ENCODE measurements around the gene TBCD.

The TBCD gene

GRCh38 chr17:82812058-82812457 is 60.2 kb downstream of the TBCD start:
- no peak for FAIRE-seq

- no peak for FAIRE-seq
Observed at GRCh38 chr17:82812601-82813000, 60.7 kb downstream of the TBCD start.

- no peak for FAIRE-seq
Observed at GRCh38 chr17:82813299-82814051, 61.6 kb downstream of the TBCD start.

- FAIRE-seq = no peak
Observed at GRCh38 chr17:82814834-82815233, 63.0 kb downstream of the TBCD start.

GRCh38 chr17:82815354-82815753 is 63.5 kb downstream of the TBCD start:
- FAIRE-seq = no peak

- no peak for FAIRE-seq
Observed at GRCh38 chr17:82815790-82816305, 64.0 kb downstream of the TBCD start.

- FAIRE-seq = no peak
Observed at GRCh38 chr17:82816358-82816757, 64.5 kb downstream of the TBCD start.

- no peak for FAIRE-seq
Observed at GRCh38 chr17:82817947-82818346, 66.1 kb downstream of the TBCD start.

- FAIRE-seq = no peak
Observed at GRCh38 chr17:82820278-82821251, 68.7 kb downstream of the TBCD start.

- no peak for FAIRE-seq
Observed at GRCh38 chr17:82821554-82821953, 69.7 kb downstream of the TBCD start.

- FAIRE-seq = no peak
Observed at GRCh38 chr17:82822281-82822680, 70.4 kb downstream of the TBCD start.

GRCh38 chr17:82823004-82823403 is 71.1 kb downstream of the TBCD start:
- no peak for FAIRE-seq

- FAIRE-seq = no peak
Observed at GRCh38 chr17:82825540-82826124, 73.8 kb downstream of the TBCD start.

- FAIRE-seq = no peak
Observed at GRCh38 chr17:82826211-82826610, 74.3 kb downstream of the TBCD start.

GRCh38 chr17:82826956-82827355 is 75.1 kb downstream of the TBCD start:
- FAIRE-seq = no peak

GRCh38 chr17:82828875-82829487 is 77.1 kb downstream of the TBCD start:
- no peak for FAIRE-seq

- FAIRE-seq = no peak
Observed at GRCh38 chr17:82830249-82830661, 78.4 kb downstream of the TBCD start.

- FAIRE-seq = no peak
Observed at GRCh38 chr17:82831041-82831817, 79.4 kb downstream of the TBCD start.

GRCh38 chr17:82831818-82832200 is 79.9 kb downstream of the TBCD start:
- FAIRE-seq = no peak

- no peak for FAIRE-seq
Observed at GRCh38 chr17:82832411-82832810, 80.5 kb downstream of the TBCD start.

- FAIRE-seq = no peak
Observed at GRCh38 chr17:82832881-82833475, 81.1 kb downstream of the TBCD start.
